ENCODE results near the gene IKZF2.
"Not testable (repeated sequence)": the region's sequence is repeated elsewhere in the genome, so short reads cannot be mapped to it uniquely, and the experiment has no call there.

Gene IKZF2

DNA sequence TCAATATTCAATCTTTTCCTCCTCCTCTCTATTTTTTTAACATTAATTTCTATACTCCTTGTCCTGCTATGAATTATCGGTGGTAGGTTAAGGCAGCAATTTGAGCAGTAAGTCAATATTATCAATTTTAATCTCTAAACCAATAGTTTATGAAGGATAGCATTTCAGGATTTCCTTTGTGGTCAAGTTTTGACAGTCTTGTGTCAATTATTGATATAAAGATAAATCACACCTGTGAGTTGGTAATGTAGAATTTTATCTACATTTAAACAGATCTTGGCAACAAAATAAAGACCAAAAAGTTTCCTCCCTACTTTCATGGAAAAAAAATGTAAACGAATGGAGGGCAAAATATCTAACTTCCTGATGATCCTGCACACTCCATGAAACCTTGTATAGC is 87.3 kb downstream of the IKZF2 start:
- no peak for FAIRE-seq

DNA sequence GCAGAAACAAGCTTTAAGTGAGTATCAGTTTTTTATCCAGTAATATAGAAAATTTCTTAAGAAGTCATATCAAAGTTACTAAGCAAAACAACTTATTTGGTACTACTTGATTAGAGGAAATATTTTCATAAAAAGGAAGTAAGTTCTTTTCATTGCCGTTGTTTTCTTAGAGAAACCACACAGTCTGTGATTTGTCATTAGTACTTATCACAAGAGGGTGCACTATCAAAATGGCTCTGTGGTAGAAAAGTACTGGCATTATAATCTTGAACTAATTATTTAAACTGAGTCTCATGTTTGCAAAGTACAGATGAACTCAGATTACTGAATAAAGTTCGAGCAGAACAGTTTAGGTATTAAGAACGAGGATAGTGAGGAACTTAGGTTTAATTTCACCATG is 93.4 kb downstream of the IKZF2 start:
- FAIRE-seq = no peak
- DNase-seq (ENCODE audit: insufficient read length, low spot score) = no peak

More for the DNA sequence above, 87.3 kb downstream of the IKZF2 start:
- no peak for DNase-seq (ENCODE audit: insufficient read length, low spot score)

DNA sequence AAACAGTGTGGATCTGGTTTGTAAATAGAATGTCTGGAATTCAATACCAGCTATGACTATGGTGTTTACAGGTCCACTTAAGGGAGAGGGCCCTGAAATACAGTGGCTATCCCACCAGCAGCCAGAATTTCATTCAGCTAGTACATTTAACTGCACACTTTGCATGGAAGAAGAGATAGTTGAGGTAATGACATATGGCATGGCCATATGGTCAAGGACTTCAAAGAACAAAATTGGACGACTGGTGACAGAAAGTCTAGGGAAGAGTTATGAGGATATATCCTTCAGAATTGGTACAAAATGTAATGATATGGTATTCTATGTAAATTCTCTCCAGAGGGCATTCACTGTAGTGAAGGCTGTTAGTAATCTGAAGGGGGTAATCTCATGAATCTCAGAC is 105.0 kb downstream of the IKZF2 start:
- FAIRE-seq = peak; percentile 4
- no peak for DNase-seq (ENCODE audit: insufficient read length, low spot score)

DNA sequence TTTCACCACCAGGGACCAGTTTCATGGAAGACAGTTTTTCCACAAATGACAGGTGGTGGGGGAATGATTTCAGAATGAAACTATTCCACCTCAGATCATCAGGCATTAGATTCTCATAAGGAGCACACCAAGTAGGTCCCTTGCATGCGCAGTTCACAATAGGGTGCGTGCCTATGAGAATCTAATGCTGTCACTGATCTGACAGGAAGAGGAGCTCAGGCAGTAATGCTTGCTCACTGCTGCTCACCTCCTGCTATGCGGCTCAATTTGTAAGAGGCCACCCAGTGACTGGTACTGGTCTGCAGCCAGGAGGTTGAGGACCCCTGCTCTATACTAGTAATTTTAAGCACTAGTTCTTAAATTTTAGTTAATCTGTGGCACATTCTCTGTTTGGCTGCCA is 107.8 kb downstream of the IKZF2 start:
- DNase-seq (ENCODE audit: insufficient read length, low spot score) (no peak), FAIRE-seq (no peak)

DNA sequence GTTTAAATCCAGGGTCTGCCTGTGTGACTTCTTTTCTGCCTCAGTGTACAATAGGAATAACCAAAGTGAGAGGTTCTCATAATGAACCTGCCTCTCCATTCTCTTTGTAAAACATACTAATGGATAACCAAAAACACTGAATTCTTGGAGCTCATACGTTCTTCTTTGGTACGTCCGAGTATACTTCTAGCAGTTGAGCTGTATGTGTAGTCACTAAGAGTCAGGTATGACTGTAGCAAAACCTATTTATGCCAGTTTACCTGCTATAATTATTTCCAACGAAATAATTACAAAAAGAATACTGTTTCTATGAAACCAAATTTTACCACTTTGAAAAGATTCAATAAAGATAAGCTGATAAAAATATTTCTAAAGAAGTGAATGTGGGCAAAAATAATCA is 109.2 kb downstream of the IKZF2 start:
- FAIRE-seq = peak; percentile 14

DNA sequence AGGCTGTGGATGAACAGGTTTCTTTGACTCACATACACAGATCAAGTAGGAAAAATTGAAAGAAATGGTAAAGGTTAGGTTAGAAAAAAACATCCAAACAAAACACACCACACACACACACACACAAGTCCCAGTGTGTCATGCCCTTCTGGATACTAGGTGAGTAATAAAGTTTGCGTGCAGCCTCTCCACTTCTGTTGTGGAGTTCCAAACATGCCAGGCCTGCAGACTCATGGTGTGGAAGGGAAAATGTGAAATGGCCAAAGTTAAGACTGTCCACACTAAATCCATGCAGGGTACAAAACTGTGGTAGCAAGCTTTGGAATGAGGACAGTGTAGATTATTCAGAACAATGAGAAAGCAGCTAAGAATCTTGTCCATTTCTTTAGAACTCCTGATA is 114.6 kb downstream of the IKZF2 start:
- FAIRE-seq (peak; percentile 73), DNase-seq (ENCODE audit: insufficient read length, low spot score) (no peak)

More for the DNA sequence above, 109.2 kb downstream of the IKZF2 start:
- no peak for DNase-seq (ENCODE audit: insufficient read length, low spot score)

DNA sequence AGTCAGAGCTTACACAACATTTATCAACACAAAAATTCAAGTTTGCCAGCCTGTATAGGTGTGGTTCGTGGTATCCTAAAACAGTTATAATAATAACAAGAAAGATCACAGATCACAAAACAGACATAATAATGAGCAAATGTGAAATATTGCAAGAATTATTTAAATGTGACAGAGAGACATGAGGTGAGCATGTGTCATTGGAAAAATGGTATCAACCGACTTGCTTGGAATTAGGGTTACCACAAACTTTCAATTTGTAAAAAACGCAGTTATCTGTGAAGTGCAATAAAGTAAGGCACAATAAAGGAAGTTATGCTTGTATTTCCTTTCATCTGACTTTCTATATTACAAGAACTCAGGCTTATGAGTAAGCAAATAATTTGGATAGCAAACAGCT is 116.8 kb downstream of the IKZF2 start:
- FAIRE-seq = peak; percentile 64
- no peak for DNase-seq (ENCODE audit: insufficient read length, low spot score)

DNA sequence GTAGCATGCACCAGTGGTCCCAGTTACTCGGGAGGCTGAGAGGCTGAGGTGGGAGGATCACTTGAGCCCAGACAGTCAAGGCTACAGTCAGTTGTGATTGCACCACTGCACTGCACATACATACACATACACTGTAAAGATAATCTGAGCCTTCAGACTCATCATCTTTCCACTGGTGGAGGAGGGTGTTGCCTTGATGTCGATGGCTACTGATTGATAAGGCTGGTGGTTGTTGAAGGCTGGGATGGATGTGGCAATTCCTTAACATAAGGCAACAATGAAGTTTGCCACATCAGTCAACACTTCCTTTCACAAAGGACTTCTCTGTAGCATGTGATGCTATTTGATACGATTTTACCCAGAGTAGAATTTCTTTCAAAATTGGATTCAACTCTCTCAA is 118.8 kb downstream of the IKZF2 start:
- FAIRE-seq (no peak), DNase-seq (ENCODE audit: insufficient read length, low spot score) (no peak)

DNA sequence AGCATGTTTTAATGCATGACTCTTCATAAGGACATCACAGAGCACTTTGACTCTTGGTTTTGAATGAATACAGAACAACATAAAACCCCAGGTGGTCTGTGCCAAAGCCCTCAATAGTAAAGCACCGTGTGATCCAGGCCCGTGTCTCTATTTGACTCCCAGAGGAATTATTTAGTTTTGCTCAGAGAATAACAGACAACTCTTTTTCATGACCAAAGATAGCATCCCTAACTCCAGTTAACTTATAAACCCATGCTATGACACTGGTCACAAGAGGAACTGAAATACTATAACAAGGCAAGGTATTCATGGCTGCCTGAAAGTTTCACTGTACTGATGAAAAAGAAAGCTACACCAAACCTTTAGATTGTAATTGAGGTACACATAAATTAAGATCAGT is 128.4 kb downstream of the IKZF2 start:
- DNase-seq (ENCODE audit: insufficient read length, low spot score) = no peak
- FAIRE-seq = peak; percentile 98

DNA sequence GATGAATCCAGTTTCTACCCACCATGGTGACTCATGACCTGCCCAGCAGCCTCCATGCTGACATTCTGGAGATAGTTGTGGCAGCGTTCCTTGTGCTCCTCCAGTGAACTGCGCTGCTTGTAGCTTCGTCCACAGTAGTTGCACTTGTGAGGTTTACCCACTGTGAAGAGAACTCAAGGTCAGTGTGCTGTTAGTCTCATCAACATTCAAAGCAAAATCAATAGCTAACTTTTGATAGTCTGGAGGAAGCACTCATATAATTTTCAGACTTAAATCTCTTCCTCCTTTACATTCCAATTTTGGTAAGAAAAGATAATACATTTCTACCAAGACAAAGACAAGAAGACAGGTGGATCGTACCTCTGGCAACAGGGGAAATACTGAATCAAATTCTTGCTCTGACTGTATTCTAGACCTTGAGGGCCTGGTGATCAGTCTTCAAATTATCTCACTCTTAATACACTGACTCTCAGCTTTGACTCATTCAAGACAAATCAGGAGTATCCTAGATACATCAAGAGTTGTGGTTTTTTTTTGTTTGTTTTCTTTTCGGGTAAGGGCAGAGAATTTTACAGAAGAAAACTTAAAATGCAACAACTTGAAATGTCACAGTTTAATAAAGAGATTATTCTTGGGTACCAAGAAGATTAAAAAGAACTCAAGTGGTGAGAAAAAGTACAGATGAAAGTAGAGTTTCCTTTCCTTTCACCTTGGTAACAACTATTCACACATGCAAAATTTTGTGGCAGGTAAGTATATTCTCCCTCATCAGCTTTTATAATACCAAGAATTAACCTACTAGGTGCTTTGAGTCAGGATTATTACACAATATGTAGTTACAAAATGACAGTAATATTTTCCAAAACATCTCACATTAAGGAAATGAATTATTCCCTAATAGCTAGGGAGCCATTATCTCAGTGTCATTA is 129.2 kb downstream of the IKZF2 start:
- peak; percentile 98 for FAIRE-seq
- DNase-seq (ENCODE audit: insufficient read length, low spot score) = no peak

DNA sequence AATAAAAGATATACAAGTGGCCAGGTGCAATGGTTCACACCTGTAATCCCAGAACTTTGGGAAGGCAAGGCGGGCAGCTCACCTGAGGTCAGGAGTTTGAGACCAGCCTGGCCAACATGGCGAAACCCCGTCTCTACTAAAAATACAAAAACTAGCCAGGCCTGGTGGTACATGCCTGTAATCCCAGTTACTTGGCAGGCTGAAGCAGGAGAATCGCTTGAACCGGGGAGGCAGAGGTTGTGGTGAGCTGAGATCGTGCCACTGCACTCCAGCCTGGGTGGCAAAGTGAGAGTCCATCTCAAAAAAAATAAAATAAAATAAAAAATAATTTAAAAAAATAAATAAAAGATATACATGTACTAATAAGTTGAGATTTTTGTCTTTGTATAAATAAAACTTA is 130.5 kb downstream of the IKZF2 start:
- not testable (repeated sequence) for FAIRE-seq; DNase-seq (ENCODE audit: insufficient read length, low spot score)

DNA sequence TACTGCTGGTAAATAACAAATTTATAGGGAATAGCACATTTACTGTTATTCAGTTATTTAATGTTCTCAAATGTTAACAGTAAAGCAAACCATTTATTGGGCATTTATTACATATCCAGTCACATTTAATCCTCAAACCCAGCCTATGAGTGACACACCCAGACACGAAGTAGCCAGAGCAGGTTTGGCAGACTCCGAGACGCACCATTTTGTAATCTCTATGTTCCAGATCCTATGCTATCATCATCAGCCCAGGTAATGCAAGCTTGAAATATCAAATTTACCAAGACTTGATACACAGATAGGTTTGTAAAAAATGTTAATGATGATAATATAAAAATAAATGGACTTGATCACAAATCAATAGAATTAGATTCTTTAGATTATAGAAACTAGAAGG is 131.1 kb downstream of the IKZF2 start:
- FAIRE-seq (no peak), DNase-seq (ENCODE audit: insufficient read length, low spot score) (no peak)

DNA sequence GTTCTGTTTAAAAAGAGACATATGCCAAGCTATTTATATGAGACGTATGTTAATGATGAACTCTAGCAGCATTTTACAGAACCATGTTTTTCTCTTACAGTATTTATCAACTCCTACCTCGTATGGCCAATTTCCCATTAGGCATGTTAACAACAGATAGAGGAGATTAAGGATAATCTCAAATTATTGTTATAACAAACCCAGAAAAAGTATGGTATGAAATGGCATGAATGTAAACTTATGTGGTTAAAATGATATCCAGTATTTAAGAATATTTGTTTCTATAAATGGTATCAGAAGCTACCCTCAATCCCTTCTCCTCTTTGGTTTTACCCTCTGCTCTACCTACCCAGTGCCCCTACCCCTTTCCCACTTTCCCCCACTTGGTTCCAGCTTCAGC is 132.0 kb downstream of the IKZF2 start:
- DNase-seq (ENCODE audit: insufficient read length, low spot score) = no peak
- FAIRE-seq = peak; percentile 90

DNA sequence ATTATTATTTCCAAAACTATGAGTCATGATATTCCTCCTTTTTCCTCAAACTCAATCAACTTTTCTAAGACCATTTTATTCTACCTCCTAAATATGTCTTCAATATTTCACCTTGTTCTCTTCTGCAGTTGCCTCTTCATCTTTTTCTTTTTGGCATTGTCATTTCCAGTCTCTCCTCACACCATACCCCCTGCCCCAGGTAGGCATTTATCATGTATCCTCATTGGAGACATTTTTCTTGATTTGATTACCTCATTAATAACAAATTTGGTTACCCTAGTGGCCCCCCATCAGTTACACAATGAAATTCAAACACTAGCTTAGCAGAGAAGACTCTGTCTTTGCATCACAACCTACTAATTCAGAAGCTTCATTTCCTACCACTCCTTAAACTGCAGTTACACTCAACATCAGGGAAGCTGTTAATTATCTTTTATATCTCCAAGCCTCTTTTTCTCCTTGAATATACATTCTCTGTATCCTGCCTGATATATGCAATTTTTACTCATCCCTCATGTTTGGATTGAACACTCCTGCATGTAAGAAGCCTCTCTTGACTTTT is 133.0 kb downstream of the IKZF2 start:
- DNase-seq (ENCODE audit: insufficient read length, low spot score) (no peak), FAIRE-seq (peak; percentile 75)

DNA sequence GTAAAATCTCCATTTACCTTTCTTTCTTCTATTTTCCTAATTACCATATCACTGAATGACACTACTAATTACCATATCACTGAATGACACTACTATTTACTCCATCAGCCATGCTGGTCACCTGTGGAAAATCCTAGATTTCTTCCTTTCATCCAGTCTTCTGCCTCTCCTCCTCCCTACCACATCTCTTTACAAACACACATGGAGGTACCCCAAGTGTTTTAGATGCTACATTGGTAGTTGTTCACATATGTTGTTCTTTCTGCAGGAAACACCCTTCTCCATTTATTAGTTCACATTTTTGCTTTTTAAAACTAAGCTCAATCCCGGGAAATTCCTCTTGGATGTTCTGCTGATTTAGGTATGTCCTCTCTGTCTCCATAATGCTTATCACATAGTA is 134.0 kb downstream of the IKZF2 start:
- FAIRE-seq = no peak
- no peak for DNase-seq (ENCODE audit: insufficient read length, low spot score)

DNA sequence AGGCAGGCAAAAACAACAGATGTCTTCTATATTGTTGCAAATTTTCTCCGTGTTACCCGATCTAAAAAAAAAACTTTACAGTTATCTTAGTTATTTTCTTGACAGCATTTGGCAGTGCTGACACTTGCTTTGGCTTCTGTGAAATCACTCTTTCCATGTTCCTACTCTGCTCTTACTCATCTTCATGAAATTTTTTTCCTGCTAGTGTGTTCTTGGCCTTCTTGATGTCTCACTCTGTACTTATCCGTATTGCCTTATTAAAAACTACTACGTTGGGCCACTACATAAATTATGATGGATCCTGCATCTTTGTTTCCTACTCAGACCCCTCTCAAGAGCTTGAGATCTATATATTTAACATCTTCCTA is 134.4 kb downstream of the IKZF2 start:
- FAIRE-seq = no peak
- no peak for DNase-seq (ENCODE audit: insufficient read length, low spot score)

DNA sequence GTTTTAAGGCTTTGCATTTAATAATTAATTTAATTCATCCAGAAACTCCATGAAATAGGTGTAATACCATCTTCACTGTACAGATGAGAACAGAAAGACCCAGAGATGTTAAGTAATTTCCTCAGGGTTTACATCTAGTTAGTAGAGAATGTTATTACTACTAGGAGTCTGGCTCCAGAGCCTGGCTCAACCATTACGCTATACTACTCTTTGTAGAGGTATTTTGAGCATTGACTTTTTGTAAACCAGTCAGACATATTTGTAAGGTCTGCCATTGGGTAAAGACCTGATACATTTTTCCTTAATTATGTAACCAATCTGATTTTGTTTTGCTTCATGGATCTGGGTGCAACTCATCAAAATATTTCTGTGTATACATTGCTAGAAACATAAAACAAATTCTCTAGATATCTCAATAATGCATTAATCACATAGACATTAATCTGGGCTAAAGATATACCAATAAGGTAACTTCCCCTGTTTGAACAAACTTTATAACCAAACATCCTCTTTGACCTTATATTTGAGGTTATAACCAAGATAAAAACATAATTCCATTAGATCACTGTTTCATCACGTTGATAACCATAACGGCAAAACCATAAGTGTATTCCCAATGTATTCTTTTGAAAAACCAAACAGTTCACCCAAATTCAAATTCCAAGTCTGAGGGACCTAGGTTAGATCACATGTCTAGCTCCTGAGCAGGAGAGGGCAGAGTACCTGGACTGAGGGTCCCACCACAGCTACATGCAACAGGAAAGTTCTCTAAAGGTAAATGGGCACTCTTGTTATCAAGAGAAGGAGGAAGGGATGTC is 135.0 kb downstream of the IKZF2 start:
- no peak for DNase-seq (ENCODE audit: insufficient read length, low spot score)
- FAIRE-seq = no peak

DNA sequence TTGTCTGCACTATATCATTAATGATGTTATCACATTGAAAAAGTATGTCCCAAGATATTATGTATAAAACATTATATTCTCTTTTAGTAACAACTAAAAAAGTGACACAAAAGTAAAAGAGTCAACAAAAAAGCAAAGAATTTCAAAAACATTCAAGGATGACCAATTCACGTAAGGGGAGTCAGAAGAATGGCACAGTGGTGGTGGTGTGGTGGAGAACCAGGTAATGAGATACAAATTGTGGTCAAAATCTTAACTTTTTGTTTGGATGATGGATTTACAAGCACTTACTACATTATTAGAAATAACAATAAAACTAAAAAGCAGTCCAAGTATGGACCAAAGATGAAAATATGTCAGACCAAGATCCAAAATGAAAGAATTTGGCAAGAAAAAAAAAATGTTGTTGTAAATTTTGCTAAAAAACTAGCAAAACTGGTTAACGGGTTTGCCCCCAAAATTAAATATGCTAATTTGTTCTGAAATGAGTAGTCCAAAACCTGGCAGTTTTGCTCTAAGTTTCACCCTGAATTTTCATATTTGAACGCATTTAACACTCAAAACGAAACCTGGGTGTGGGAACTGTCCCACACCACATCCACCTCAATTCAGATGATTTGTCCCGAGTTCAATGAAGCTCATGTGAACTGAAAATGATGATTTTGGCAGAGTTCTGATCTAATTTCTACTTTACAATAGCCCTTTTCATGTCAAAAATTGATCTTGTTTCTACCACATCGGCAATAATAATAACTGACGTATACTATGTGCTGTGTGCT is 135.8 kb downstream of the IKZF2 start:
- FAIRE-seq (peak; percentile 99), DNase-seq (ENCODE audit: insufficient read length, low spot score) (no peak)

DNA sequence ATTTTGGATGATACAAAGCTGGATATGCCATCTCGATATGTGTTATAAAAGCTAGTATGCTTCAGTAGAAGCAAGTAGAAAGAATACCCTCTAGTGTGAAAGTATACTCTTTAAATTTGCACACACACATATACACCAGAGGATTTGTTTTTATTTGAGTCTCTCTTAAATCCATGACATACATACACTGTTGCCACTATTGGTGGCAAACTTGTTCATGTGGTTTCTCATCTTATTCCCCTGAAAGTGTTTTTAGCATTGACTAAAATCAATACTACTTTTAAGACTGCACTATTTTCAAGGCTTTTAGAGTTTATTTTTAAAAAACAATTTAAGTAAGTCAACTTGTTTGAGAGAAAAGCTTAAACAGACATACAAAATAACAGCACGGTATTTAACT is 137.4 kb downstream of the IKZF2 start:
- DNase-seq (ENCODE audit: insufficient read length, low spot score) (no peak), FAIRE-seq (no peak)

DNA sequence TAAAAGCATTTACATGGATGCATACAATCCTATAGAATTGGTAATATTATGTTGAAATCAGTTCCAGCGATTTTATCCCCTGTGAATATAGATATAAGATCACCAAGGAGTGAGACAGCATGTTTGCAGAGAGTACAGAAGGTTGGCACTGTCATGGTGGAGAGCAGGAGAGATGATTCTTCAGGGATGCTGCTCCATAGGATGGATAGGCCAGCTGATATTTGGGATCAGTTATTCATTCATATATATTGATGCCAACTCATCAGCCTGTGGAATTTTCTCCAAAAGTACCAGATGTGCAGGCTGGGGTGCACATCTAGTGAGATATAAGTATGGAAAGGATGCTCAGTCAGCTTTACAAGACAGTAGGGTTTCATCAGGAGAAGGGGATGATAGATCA is 139.9 kb downstream of the IKZF2 start:
- FAIRE-seq (no peak), DNase-seq (ENCODE audit: insufficient read length, low spot score) (no peak)
